Measurements from ENCODE around the gene ODAD3. TPM values are rescaled to one million over a fixed set of nuclear protein-coding genes. Genes with fewer than 3 reads are reported as not detected.

ODAD3 gene
- total RNA-seq, 2 experiments from 2014 or later = not detected

DNA sequence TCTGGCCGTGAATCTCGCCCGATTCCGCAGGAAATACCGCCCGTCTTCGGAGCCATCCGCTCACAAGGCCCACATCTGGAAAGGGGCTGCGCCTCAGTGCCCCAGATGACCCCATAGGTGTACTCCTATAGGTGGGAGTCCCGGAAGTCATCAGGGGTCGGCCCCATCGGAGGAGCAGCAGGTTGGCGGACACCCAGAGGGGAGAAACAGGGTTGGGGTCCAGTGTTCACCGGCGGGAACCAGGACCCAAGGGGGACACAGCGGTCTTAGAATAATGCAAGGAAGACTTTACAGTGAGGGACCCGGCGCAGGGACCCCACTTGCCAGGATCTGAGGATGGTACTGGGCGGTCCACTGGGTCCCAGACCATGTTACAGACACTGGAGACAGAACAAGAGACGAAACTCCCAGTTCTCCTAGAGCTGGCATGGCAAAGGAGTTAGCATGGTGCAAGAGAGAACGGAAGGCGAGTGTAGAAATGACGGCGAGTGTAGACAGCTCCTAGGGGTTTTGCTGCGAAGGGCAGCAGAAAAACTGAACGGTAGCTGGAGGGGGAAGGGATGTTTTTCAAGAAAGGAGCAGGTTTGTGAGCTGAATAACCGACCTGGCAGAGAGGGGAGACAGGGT lies 11.6 kb downstream of the ODAD3 start:
- CTCF ChIA-PET = interaction anchor here (1.0 to 2.4 kb wide), 2 partner anchors 12 to 43 kb away, joined by 3 to 12 read pairs; partner anchors contain the start of genes ODAD3 and PRKCSH
- Mint-ChIP-seq H3K27ac (no peak overlapping the region), H3K9me3 (no peaks in the 10 kb centered on the region), H3K36me3 (ENCODE audit: low read depth) (no peaks in the 10 kb centered on the region), H3K27me3 (peaks cover 54% of the 10 kb centered on the region), H3K4me1 (ENCODE audit: low read depth) (peaks cover 42% of the 10 kb centered on the region), H3K4me3 (peak overlapping the region; percentile 35)
- intact Hi-C loops (cut with DNase I, micrococcal nuclease) = loop anchor here in 1 of 2 experiments (2.0 kb wide), 1 partner anchor 42 kb away; no protein-coding TSS in a partner anchor
- H3K27ac ChIP-seq (ENCODE audit: low read depth in 1 of 2, low read length in 2 of 2) = no peak overlapping the region
- H3K36me3 ChIP-seq (ENCODE audit: insufficient read depth, low read length) = no peaks in the 10 kb centered on the region
- H3K27me3 ChIP-seq (ENCODE audit: control insufficient read depth in 1 of 2, insufficient read depth in 2 of 2, low read length in 2 of 2) = peaks cover 51 to 57% of the 10 kb centered on the region in 2 experiments
- H3K4me1 ChIP-seq (ENCODE audit: insufficient read depth, low read length) = peaks cover 50% of the 10 kb centered on the region
- ATAC-seq (ENCODE audit: poor library complexity) = no peak
- H3K4me3 ChIP-seq (ENCODE audit: low read length) = no peak overlapping the region
- POLR2A ChIA-PET = interaction anchor here (1.7 to 3.0 kb wide), 4 partner anchors 12 to 48 kb away, joined by 7 to 19 read pairs (median 15); partner anchors contain the start of genes ODAD3, PRKCSH and SWSAP1
- DNase-seq = no peak
- H3K9me3 ChIP-seq (ENCODE audit: control insufficient read depth in 1 of 2, insufficient read depth in 1 of 2, low read length in 2 of 2) = peaks cover 0 to 36% of the 10 kb centered on the region in 2 experiments
- TF ChIP-seq, protein P1, sequence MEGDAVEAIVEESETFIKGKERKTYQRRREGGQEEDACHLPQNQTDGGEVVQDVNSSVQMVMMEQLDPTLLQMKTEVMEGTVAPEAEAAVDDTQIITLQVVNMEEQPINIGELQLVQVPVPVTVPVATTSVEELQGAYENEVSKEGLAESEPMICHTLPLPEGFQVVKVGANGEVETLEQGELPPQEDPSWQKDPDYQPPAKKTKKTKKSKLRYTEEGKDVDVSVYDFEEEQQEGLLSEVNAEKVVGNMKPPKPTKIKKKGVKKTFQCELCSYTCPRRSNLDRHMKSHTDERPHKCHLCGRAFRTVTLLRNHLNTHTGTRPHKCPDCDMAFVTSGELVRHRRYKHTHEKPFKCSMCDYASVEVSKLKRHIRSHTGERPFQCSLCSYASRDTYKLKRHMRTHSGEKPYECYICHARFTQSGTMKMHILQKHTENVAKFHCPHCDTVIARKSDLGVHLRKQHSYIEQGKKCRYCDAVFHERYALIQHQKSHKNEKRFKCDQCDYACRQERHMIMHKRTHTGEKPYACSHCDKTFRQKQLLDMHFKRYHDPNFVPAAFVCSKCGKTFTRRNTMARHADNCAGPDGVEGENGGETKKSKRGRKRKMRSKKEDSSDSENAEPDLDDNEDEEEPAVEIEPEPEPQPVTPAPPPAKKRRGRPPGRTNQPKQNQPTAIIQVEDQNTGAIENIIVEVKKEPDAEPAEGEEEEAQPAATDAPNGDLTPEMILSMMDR (IDR thresholded peaks at IDR 0.05) = no peak

DNA sequence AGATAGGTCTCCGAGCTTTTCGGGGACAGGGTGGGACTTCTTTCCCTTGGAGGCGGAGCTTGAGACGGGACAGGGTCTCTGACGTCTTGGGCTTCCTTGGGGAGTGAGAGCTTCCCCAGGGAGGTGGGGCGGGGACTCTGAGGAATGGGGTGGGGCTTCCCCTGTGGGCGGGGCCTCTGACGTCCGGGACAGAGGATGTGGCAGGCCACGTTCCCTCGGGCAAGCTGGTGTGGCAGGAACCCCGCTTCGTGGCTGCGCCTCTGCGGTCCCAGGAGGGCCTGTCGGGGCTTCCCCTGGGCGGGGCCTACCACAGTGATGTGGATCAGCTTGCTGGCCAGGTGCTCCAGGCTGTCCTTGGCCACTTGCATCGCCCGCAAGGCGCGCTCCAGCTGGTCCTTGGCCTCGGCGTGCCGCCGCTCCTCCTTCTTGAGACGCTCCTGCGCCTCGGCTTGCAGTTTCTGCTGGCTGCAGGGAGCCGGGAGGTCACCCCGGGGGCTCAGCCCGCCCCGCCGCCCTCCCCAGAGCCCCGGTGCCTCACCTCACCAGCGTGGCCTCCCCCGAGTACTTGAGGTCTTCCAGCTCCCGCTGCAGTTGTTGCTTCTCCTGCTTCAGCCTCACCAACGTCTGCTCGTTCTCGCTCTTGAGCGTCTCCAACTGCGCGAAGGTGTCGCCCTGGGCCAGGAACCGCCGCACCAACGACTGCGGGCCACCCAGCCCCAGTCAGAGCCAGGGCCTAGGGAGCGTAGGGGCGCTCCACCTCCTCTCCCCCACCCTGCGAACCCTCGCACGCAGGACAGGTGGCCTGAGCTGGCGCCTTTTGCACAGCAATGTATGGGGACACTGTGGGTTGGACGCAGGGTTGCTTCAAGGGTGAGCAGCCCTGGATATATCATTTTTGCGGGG lies 12.5 kb downstream of the ODAD3 start:
- peak; percentile 24 to 85 (median 48) for DNase-seq
- Histone ChIP-seq H3K27ac (ENCODE audit: low read depth in 1 of 2, low read length in 2 of 2) (no peak overlapping the region), H3K9me3 (ENCODE audit: control insufficient read depth in 1 of 2, insufficient read depth in 1 of 2, low read length in 2 of 2) (peaks cover 0 to 36% of the 10 kb centered on the region in 2 experiments), H3K36me3 (ENCODE audit: insufficient read depth, low read length) (no peaks in the 10 kb centered on the region), H3K4me1 (ENCODE audit: insufficient read depth, low read length) (peaks cover 52% of the 10 kb centered on the region), H3K27me3 (ENCODE audit: control insufficient read depth in 1 of 2, insufficient read depth in 2 of 2, low read length in 2 of 2) (peaks cover 51 to 57% of the 10 kb centered on the region in 2 experiments), H3K4me3 (ENCODE audit: low read length) (peak overlapping the region; percentile 37)
- POLR2A ChIA-PET = interaction anchor here (1.7 to 3.0 kb wide), 5 partner anchors 13 to 60 kb away, joined by 5 to 19 read pairs (median 15); partner anchors contain the start of genes ODAD3, PRKCSH and SWSAP1
- intact Hi-C loops (cut with DNase I, micrococcal nuclease) = loop anchor here in 1 of 2 experiments (2.0 kb wide), 1 partner anchor 42 kb away; no protein-coding TSS in a partner anchor
- H3K27me3 Mint-ChIP-seq = peaks cover 62% of the 10 kb centered on the region
- H3K4me1 Mint-ChIP-seq (ENCODE audit: low read depth) = peaks cover 43% of the 10 kb centered on the region
- peak; percentile 59 for ATAC-seq (ENCODE audit: poor library complexity)
- H3K4me3 Mint-ChIP-seq = peak overlapping the region; percentile 83
- TF ChIP-seq, protein P1 (IDR thresholded peaks at IDR 0.05) = no peak
- H3K36me3 Mint-ChIP-seq (ENCODE audit: low read depth) = no peaks in the 10 kb centered on the region
- no peaks in the 10 kb centered on the region for H3K9me3 Mint-ChIP-seq
- no peak overlapping the region for H3K27ac Mint-ChIP-seq
- CTCF ChIA-PET = interaction anchor here (0.6 to 2.4 kb wide), 3 partner anchors 13 to 41 kb away, joined by 4 to 20 read pairs (median 12); partner anchors contain the start of genes ODAD3 and PRKCSH
